Esophagus muscularis mucosa (tissue), 3 donors: ENCODE results near the gene FGD5.

Experiments
- POLR2A ChIP-seq: fragments of 450-650 bp; IDR thresholded peaks from one replicate; pipeline ENCODE4 v1.6.1; 2017; ENCODE audit warnings: antibody characterized with exemption, moderate library complexity, mild to moderate bottlenecking, low read depth
- POLR2AphosphoS5 ChIP-seq, 2 donors: sonication (generic); formaldehyde crosslinking; IDR thresholded peaks; one replicate each; pipeline ENCODE4 v1.6.1; 2017; ENCODE audit warnings: antibody characterized with exemption in 2 of 2
- TF ChIP-seq, protein P1 (sequence below), 3 experiments: fragments of 200-600 bp in 2 of 3; fragments of 450-650 bp in 1 of 3; sonication (generic) in 2 of 3; IDR thresholded peaks; one replicate each; pipeline ENCODE4 v1.5.1; 2017 to 2019; ENCODE audit warnings: antibody characterized with exemption in 3 of 3, mild to moderate bottlenecking in 2 of 3, moderate library complexity in 1 of 3

- TF ChIP-seq POLR2AphosphoS5 (IDR thresholded peaks at IDR 0.05) (no peak), POLR2A (no peak)
- TF ChIP-seq, protein P1, sequence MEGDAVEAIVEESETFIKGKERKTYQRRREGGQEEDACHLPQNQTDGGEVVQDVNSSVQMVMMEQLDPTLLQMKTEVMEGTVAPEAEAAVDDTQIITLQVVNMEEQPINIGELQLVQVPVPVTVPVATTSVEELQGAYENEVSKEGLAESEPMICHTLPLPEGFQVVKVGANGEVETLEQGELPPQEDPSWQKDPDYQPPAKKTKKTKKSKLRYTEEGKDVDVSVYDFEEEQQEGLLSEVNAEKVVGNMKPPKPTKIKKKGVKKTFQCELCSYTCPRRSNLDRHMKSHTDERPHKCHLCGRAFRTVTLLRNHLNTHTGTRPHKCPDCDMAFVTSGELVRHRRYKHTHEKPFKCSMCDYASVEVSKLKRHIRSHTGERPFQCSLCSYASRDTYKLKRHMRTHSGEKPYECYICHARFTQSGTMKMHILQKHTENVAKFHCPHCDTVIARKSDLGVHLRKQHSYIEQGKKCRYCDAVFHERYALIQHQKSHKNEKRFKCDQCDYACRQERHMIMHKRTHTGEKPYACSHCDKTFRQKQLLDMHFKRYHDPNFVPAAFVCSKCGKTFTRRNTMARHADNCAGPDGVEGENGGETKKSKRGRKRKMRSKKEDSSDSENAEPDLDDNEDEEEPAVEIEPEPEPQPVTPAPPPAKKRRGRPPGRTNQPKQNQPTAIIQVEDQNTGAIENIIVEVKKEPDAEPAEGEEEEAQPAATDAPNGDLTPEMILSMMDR (IDR thresholded peaks at IDR 0.05) = no peak
Observed at GRCh38 chr3:14798231-14798630, 20.5 kb upstream of the FGD5 start.
